SW480 (cell line): ENCODE measurements around the gene SOCS4.

Experiments used
- DNase-seq: peaks from one replicate; pipeline ENCODE4 v3.0.0-alpha.2; 2016; ENCODE audit warnings: low spot score

SOCS4 gene

GRCh38 chr14:55088356-55088755 lies 61.3 kb downstream of the SOCS4 start:
- no peak for DNase-seq

GRCh38 chr14:55092341-55092740 lies 65.3 kb downstream of the SOCS4 start:
- no peak for DNase-seq

- DNase-seq = no peak
These were observed 67.5 kb downstream of the SOCS4 start for GRCh38 chr14:55094292-55095157.

GRCh38 chr14:55097881-55098560 lies 71.0 kb downstream of the SOCS4 start:
- no peak for DNase-seq

GRCh38 chr14:55098561-55098898 lies 71.5 kb downstream of the SOCS4 start:
- DNase-seq = no peak
